K562 (cell line): Measurements from ENCODE around the gene NT5DC1. TPM values are rescaled to one million over a fixed set of nuclear protein-coding genes. Genes with fewer than 3 reads are reported as not detected.

Source experiments
- ATAC-seq: fragments of 200-7000 bp; cut with Tn5 transposase; 3 replicates; pipeline ENCODE4 v1.9.1; 2020; ENCODE audit warnings: moderate library complexity
- BruUV-seq: library from RNA; stranded (reverse); fragments of 400-500 nt; replicated peaks from 2 replicates; lab custom pipeline; 2021; lab: Mats Ljungman, UMichigan
- CTCF ChIA-PET: fragments of 300-600 bp; formaldehyde crosslinking; extraction: SDS; loops from one replicate; lab custom pipeline; 2021; ENCODE audit warnings: low intra/inter-chr PET ratio; lab: Yijun Ruan, JAX
- POLR2A ChIA-PET: fragments of 300-600, 350-650 bp; sonication (Branson Sonifier 250); formaldehyde crosslinking; extraction: SDS; loops from one replicate; lab custom pipeline; 2021; ENCODE audit warnings: antibody characterized with exemption, inconsistent platforms; lab: Yijun Ruan, JAX
- DNase-seq, 4 experiments: peaks; one replicate each; pipeline versions ENCODE4 v3.0.0 to v3.0.0-alpha.2; 2011 to 2018; ENCODE audit warnings: low spot score in 3 of 4, mixed read lengths in 3 of 4; ENCODE audit errors: extremely low read depth in 1 of 4
- FAIRE-seq: peaks from 2 replicates; lab custom pipeline; 2011; peaks lifted over from hg19 to GRCh38; lab: Jason Lieb, UNC
- H2AFZ ChIP-seq: 2 replicates; pipeline ENCODE4 v1.6.0; 2011; ENCODE audit warnings: low read depth, low read length, control low read depth, inconsistent platforms
- H3K27ac ChIP-seq: fragments of 200-600 bp; 3 replicates; pipeline ENCODE4 v1.8.0; 2011; ENCODE audit warnings: low read depth, mild to moderate bottlenecking, control low read depth, inconsistent platforms, low read length, moderate library complexity, mixed read lengths; ENCODE audit errors: extremely low read depth
- H3K27me3 ChIP-seq, 2 experiments: fragments of 300-600 bp in 1 of 2; 2 replicates in 1 of 2; 3 replicates in 1 of 2; pipeline versions ENCODE4 v1.6.0 to v1.8.0; 2011; ENCODE audit warnings: inconsistent platforms in 2 of 2, low read length in 2 of 2, mild to moderate bottlenecking in 1 of 2, mixed read lengths in 1 of 2, moderate library complexity in 1 of 2; ENCODE audit not compliant: control insufficient read depth in 2 of 2, insufficient read depth in 2 of 2
- H3K36me3 ChIP-seq: fragments of 300-600 bp; 3 replicates; pipeline ENCODE4 v1.8.0; 2011; ENCODE audit warnings: mild to moderate bottlenecking, low read length, inconsistent platforms; ENCODE audit not compliant: control insufficient read depth, insufficient read depth
- H3K4me1 ChIP-seq, 2 experiments: fragments of 200-600 bp in 1 of 2; replicated peaks in 1 of 2; 2 replicates in 1 of 2; 3 replicates in 1 of 2; pipeline versions ENCODE4 v1.5.1 to v1.8.0; 2011; ENCODE audit warnings: inconsistent platforms in 2 of 2, low read length in 2 of 2, mild to moderate bottlenecking in 1 of 2, mixed read lengths in 1 of 2, moderate library complexity in 1 of 2; ENCODE audit not compliant: control insufficient read depth in 2 of 2, insufficient read depth in 2 of 2
- H3K4me2 ChIP-seq: 2 replicates; pipeline ENCODE4 v1.6.1; 2011; ENCODE audit warnings: low read length, control low read depth, inconsistent platforms, mixed read lengths; ENCODE audit not compliant: insufficient read depth
- H3K4me3 ChIP-seq: fragments of 200-600 bp; sonication (generic), shearing (Covaris generic); 2 replicates; pipeline ENCODE4 v1.5.1; 2016; ENCODE audit warnings: control low read depth, inconsistent platforms
- H3K79me2 ChIP-seq: fragments of 200-600 bp; 3 replicates; pipeline ENCODE4 v1.8.0; 2011; ENCODE audit warnings: low read length, inconsistent platforms; ENCODE audit not compliant: control insufficient read depth, insufficient read depth
- H3K9ac ChIP-seq, 2 experiments: 2 replicates each; pipeline versions ENCODE4 v1.6.0 to v1.6.1; 2011; ENCODE audit warnings: low read depth in 2 of 2, low read length in 2 of 2, control low read depth in 1 of 2, inconsistent platforms in 1 of 2, mild to moderate bottlenecking in 1 of 2, mixed read lengths in 1 of 2; ENCODE audit not compliant: insufficient read depth in 1 of 2
- H3K9me1 ChIP-seq: one replicate; pipeline ENCODE4 v1.6.0; 2011; ENCODE audit warnings: inconsistent platforms, mild to moderate bottlenecking, low read length, moderate library complexity; ENCODE audit not compliant: control insufficient read depth, insufficient read depth
- H3K9me3 ChIP-seq: replicated peaks from 2 replicates; pipeline ENCODE4 v1.5.1; 2011; ENCODE audit warnings: low read depth, low read length, inconsistent platforms; ENCODE audit not compliant: control insufficient read depth, insufficient read depth
- H4K20me1 ChIP-seq: replicated peaks from 2 replicates; pipeline ENCODE4 v1.6.1; 2011; ENCODE audit warnings: low read length, inconsistent platforms, mixed read lengths; ENCODE audit not compliant: control insufficient read depth, insufficient read depth
- ARID1B ChIP-seq: fragments of 450-650 bp; IDR thresholded peaks from 2 replicates; pipeline ENCODE4 v1.6.1; 2016; ENCODE audit warnings: antibody characterized with exemption, mild to moderate bottlenecking, inconsistent platforms
- ARNT ChIP-seq, 2 experiments: fragments of 450-650 bp; IDR thresholded peaks; 2 replicates each; pipeline ENCODE4 v1.6.1; 2016; ENCODE audit warnings: mild to moderate bottlenecking in 1 of 2
- BCL6 ChIP-seq: fragments of 250-450 bp; sonication (Bioruptor Pico); IDR thresholded peaks from 2 replicates; pipeline ENCODE4 v1.4.0; 2020
- DPF2 ChIP-seq: fragments of 450-650 bp; IDR thresholded peaks from 2 replicates; pipeline ENCODE4 v1.6.1; 2016
- GTF2A2 ChIP-seq: IDR thresholded peaks from 2 replicates; pipeline ENCODE4 v1.6.1; 2016; ENCODE audit warnings: mild to moderate bottlenecking, missing genetic modification characterization, missing compliant biosample characterization
- HLTF ChIP-seq: fragments of 450-650 bp; IDR thresholded peaks from 2 replicates; pipeline ENCODE4 v1.6.1; 2016
- JUN ChIP-seq, 2 experiments: sonication (generic) in 1 of 2; formaldehyde crosslinking in 1 of 2; IDR thresholded peaks; 2 replicates each; pipeline versions ENCODE4 v1.6.1 to v1.8.0; 2012 to 2022; ENCODE audit warnings: borderline replicate concordance in 2 of 2, mild to moderate bottlenecking in 2 of 2, improper control_type of control experiment in 1 of 2, low read depth in 1 of 2, low read length in 1 of 2, missing genetic modification reagents in 1 of 2
- LARP7 ChIP-seq: fragments of 450-650 bp; IDR thresholded peaks from 2 replicates; pipeline ENCODE4 v1.6.1; 2016
- NELFE ChIP-seq: IDR thresholded peaks from 2 replicates; pipeline ENCODE4 v1.6.1; 2011; ENCODE audit warnings: mild to moderate bottlenecking; ENCODE audit not compliant: insufficient read depth, insufficient read length
- NONO ChIP-seq, 2 experiments: fragments of 200-400 bp in 1 of 2; fragments of 450-650 bp in 1 of 2; formaldehyde crosslinking in 1 of 2; IDR thresholded peaks; 2 replicates each; pipeline ENCODE4 v1.6.1; 2017; ENCODE audit warnings: low read depth in 2 of 2, mild to moderate bottlenecking in 2 of 2, moderate library complexity in 2 of 2, low read length in 1 of 2
- OTX1 ChIP-seq: fragments of 450-650 bp; formaldehyde crosslinking; IDR thresholded peaks from 2 replicates; pipeline ENCODE4 v1.4.0; 2022; ENCODE audit warnings: mild to moderate bottlenecking
- POLR3G ChIP-seq: IDR thresholded peaks from 2 replicates; pipeline ENCODE4 v1.6.1; 2011; ENCODE audit not compliant: insufficient read length, insufficient replicate concordance; ENCODE audit errors: extremely low read depth
- PURB ChIP-seq: sonication (generic); formaldehyde crosslinking; IDR thresholded peaks from 2 replicates; pipeline ENCODE4 v1.9.0; 2021; ENCODE audit warnings: low read depth, mild to moderate bottlenecking, missing genetic modification reagents
- SNAPC5 ChIP-seq: fragments of 250-450 bp; sonication (Bioruptor Pico); IDR thresholded peaks from 2 replicates; pipeline ENCODE4 v1.8.0; 2021; ENCODE audit warnings: moderate library complexity, mild to moderate bottlenecking, inconsistent platforms
- ZKSCAN1 ChIP-seq: fragments of 150-350 bp; IDR thresholded peaks from 2 replicates; pipeline ENCODE4 v1.6.1; 2016; ENCODE audit warnings: low read depth, low read length
- ZNF140 ChIP-seq: fragments of 250-450 bp; sonication (Bioruptor Pico); IDR thresholded peaks from 2 replicates; pipeline ENCODE4 v1.8.0; 2021; ENCODE audit warnings: moderate library complexity, mild to moderate bottlenecking, inconsistent platforms
- ZNF311 ChIP-seq: fragments of 250-450 bp; sonication (Bioruptor Pico); IDR thresholded peaks from 2 replicates; pipeline ENCODE4 v1.4.0; 2020; ENCODE audit warnings: mild to moderate bottlenecking, moderate library complexity
- ZZZ3 ChIP-seq: fragments of 450-650 bp; IDR thresholded peaks from 2 replicates; pipeline ENCODE4 v1.6.1; 2016; ENCODE audit warnings: antibody characterized with exemption, mild to moderate bottlenecking, moderate library complexity
- in situ Hi-C: fragments of 300-500 bp; cut with MboI; formaldehyde crosslinking; loops from 4 replicates; pipeline ENCODE4 v1.15.0; 2018; ENCODE audit warnings: inconsistent platforms, mixed read lengths
- intact Hi-C: fragments of 100-400 bp; cut with micrococcal nuclease; formaldehyde crosslinking; loops from 2 replicates; pipeline ENCODE4 v1.14.2; 2022
- polyA plus RNA-seq, 8 experiments: library from polyadenylated mRNA; depleted of rRNA in 4 of 8; stranded (reverse) in 5 of 8; unstranded in 3 of 8; fragments of >200 nt; fragmentation: Nextera tagmentation in 2 of 8; fragmentation: Illumina TruSeq in 1 of 8; extraction: Ambion mirVana in 2 of 8; extraction: Trizol in 1 of 8; gene quantifications; 2 replicates each; pipeline versions ENCODE4 v1.2.1 to v1.2.3, GENCODE V29; 2011 to 2014; ENCODE audit warnings: inconsistent platforms in 1 of 8, missing spikeins in 1 of 8
- total RNA-seq, 7 experiments: library from RNA; depleted of rRNA in 6 of 7; stranded (reverse); fragments of >200 nt in 6 of 7; fragmentation: Illumina TruSeq in 2 of 7; extraction: Trizol in 2 of 7; gene quantifications; 2 replicates each; pipeline versions ENCODE4 v1.2.1 to v1.2.3, GENCODE V29; 2011 to 2021; ENCODE audit warnings: low replicate concordance in 1 of 7
- TF ChIP-seq, protein P1 (sequence below): sonication (generic); formaldehyde crosslinking; IDR thresholded peaks from 2 replicates; pipeline ENCODE4 v1.8.1; 2023; ENCODE audit warnings: mild to moderate bottlenecking, missing genetic modification reagents

NT5DC1 gene
- total and polyA plus RNA-seq, 9 of the 15 experiments (the other 6 are each of a cell fraction or from before 2014, with no cell fraction given): 4.9 to 28.5 (median 16.3) TPM

- intact Hi-C loops: no loop called here
- no peak for ATAC-seq
- Histone ChIP-seq H3K79me2 (no peaks in the 10 kb centered on the region), H3K27me3 (no peaks in the 10 kb centered on the region; a peak in 1 of 5 replicates), H3K36me3 (no peaks in the 10 kb centered on the region), H3K9me3 (no peaks in the 10 kb centered on the region)
- no peak for TF ChIP-seq GTF2A2 (tag)
- no peak for TF ChIP-seq OTX1 (CRISPR knock-in tag)
- no peak for TF ChIP-seq ZZZ3
- no peak for TF ChIP-seq ZNF140 (CRISPR knock-in tag)
- TF ChIP-seq JUN (IDR thresholded peaks at IDR 0.05; ENCODE audit: borderline replicate concordance, low read depth, low read length): no peak
- no peak for TF ChIP-seq JUN (CRISPR knock-in tag; IDR thresholded peaks at IDR 0.05; ENCODE audit: borderline replicate concordance)
- no peak for TF ChIP-seq PURB (CRISPR knock-in tag)
- no peak for TF ChIP-seq BCL6
- TF ChIP-seq, protein P1, sequence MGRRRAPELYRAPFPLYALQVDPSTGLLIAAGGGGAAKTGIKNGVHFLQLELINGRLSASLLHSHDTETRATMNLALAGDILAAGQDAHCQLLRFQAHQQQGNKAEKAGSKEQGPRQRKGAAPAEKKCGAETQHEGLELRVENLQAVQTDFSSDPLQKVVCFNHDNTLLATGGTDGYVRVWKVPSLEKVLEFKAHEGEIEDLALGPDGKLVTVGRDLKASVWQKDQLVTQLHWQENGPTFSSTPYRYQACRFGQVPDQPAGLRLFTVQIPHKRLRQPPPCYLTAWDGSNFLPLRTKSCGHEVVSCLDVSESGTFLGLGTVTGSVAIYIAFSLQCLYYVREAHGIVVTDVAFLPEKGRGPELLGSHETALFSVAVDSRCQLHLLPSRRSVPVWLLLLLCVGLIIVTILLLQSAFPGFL (CRISPR knock-in tag): no peak
- TF ChIP-seq ARID1B: no peak
- TF ChIP-seq ZKSCAN1: no peak
- no peak for TF ChIP-seq NELFE
- no peak for TF ChIP-seq LARP7
- no peak for TF ChIP-seq POLR3G
- no peak for TF ChIP-seq SNAPC5 (CRISPR knock-in tag)
- no peak for TF ChIP-seq ZNF311
- no peak for TF ChIP-seq HLTF
- TF ChIP-seq NONO (IDR thresholded peaks at IDR 0.05; ENCODE audit: low read depth in 2 of 2, low read length in 1 of 2): no peak
- no peak for TF ChIP-seq ARNT (IDR thresholded peaks at IDR 0.05)
- no peak for TF ChIP-seq DPF2
- TF ChIP-seq, all 486 proteins: peak for 0
- H2AFZ ChIP-seq: no peak overlapping the region
- in situ Hi-C loops: no loop called here
- no peak overlapping the region for H3K27ac ChIP-seq
- CTCF ChIA-PET: no interaction called here
- no peak for DNase-seq
- H3K4me2 ChIP-seq: no peak overlapping the region
- no peak overlapping the region for H3K9ac ChIP-seq
- POLR2A ChIA-PET: no interaction called here
- no peaks in the 10 kb centered on the region for H3K4me1 ChIP-seq
- BruUV-seq: no TSS peak
- H3K4me3 ChIP-seq: no peak overlapping the region
- H4K20me1 ChIP-seq: no peaks in the 10 kb centered on the region
- no peak for FAIRE-seq
- no peaks in the 10 kb centered on the region for H3K9me1 ChIP-seq
These were observed 11.7 kb upstream of the NT5DC1 start for GRCh38 chr6:116088946-116089345.
